ENCODE results near the gene TEX38. TPM values are rescaled to one million over a fixed set of nuclear protein-coding genes. Genes with fewer than 3 reads are reported as not detected.

TEX38 gene
- total RNA-seq, 1 experiment from 2014 or later: not detected

DNA sequence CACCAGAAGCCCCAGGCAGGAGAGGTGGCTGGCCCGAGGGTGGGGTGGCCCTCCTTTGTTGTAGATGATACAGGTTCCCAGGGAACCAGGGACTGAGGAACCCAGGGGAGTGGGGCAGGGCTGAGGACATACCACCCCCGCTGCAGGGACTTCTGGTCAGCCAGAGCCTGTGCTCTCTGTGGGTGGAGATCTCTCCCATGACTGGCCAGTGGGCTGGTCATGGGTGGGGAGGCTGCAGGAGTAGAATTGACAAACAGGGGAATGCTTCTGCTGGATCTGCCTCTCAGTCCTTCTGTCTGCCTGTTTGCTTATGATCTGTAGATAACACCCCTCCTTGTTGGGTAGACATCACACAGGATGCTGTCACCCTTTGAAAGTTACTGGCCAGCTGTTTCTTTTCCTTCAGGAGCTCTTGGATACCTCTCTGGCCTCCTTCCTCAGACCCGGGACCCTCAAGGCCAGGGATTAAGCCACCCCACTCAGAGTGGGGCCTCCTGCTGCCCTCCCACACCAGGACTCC is 50.1 kb downstream of the TEX38 start:
- Mint-ChIP-seq H3K9me3 (ENCODE audit: unreplicated experiment) (no peaks in the 10 kb centered on the region), H3K27me3 (ENCODE audit: insufficient read depth, unreplicated experiment) (peaks cover 9% of the 10 kb centered on the region), H3K36me3 (ENCODE audit: insufficient read depth, unreplicated experiment) (peaks cover under 1% of the 10 kb centered on the region), H3K4me1 (ENCODE audit: insufficient read depth, unreplicated experiment) (peaks cover 34% of the 10 kb centered on the region), H3K27ac (ENCODE audit: low read depth, unreplicated experiment) (no peak overlapping the region), H3K4me3 (ENCODE audit: unreplicated experiment) (no peak overlapping the region)
- no TSS peak for BruUV-seq (replicated peaks)
- no peak for DNase-seq (ENCODE audit: unreplicated experiment)
- TF ChIP-seq, protein P1, sequence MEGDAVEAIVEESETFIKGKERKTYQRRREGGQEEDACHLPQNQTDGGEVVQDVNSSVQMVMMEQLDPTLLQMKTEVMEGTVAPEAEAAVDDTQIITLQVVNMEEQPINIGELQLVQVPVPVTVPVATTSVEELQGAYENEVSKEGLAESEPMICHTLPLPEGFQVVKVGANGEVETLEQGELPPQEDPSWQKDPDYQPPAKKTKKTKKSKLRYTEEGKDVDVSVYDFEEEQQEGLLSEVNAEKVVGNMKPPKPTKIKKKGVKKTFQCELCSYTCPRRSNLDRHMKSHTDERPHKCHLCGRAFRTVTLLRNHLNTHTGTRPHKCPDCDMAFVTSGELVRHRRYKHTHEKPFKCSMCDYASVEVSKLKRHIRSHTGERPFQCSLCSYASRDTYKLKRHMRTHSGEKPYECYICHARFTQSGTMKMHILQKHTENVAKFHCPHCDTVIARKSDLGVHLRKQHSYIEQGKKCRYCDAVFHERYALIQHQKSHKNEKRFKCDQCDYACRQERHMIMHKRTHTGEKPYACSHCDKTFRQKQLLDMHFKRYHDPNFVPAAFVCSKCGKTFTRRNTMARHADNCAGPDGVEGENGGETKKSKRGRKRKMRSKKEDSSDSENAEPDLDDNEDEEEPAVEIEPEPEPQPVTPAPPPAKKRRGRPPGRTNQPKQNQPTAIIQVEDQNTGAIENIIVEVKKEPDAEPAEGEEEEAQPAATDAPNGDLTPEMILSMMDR (IDR thresholded peaks at IDR 0.05; ENCODE audit: unreplicated experiment): no peak
- POLR2A ChIA-PET: interaction anchor here (0.6 kb wide), 1 partner anchor 44 kb away, joined by 3 read pairs; no protein-coding TSS in a partner anchor
- CTCF ChIA-PET: interaction anchor here (0.6 to 0.8 kb wide), 2 partner anchors 470 to 1972 kb away, joined by 3 read pairs; no protein-coding TSS in a partner anchor
- intact Hi-C loops (cut with micrococcal nuclease): loop anchor here (10.0 kb wide), 1 partner anchor 317 kb away; no protein-coding TSS in a partner anchor

Other genes with a start within 250 kb of the TEX38 start
- gene DMBX1, start 182.0 kb upstream of the TEX38 start, total RNA-seq (2022): not detected in 2 replicates
- gene KNCN, start 120.2 kb upstream of the TEX38 start, total RNA-seq (2022): not detected in 2 replicates
- 25.6 and 33.7 TPM in 2 replicates for gene MKNK1, start 67.6 kb upstream of the TEX38 start, total RNA-seq (2022)
- gene MOB3C, start 55.0 kb upstream of the TEX38 start, total RNA-seq (2022): 5.8 and 5.9 TPM in 2 replicates
- gene ATPAF1, start 3.5 kb upstream of the TEX38 start, total RNA-seq (2022): 43.2 and 44.1 TPM in 2 replicates
- 33.9 and 48.1 TPM in 2 replicates for gene EFCAB14, start 47.3 kb downstream of the TEX38 start, total RNA-seq (2022)
- 5.9 and 10.1 TPM in 2 replicates for gene CYP4B1, start 127.2 kb downstream of the TEX38 start, total RNA-seq (2022)